NCI-H226 (cell line): Measurements from ENCODE around the gene EMX1.
A peak's percentile ranks its signal among the peaks of the same experiment; 100 is the strongest.

Experiments
- DNase-seq: peaks from one replicate; pipeline ENCODE4 v3.0.0-alpha.2; 2015

EMX1 gene

GRCh38 chr2:72983500-72984161 lies 66.3 kb downstream of the EMX1 start:
- DNase-seq, result no peak

- DNase-seq, result peak; percentile 5
Observed at GRCh38 chr2:72984172-72984671, 66.9 kb downstream of the EMX1 start.
